NCI-H2196 treated with DMSO at 0.1 percent for 48 hours (cell line): ENCODE measurements around the gene SHCBP1.
"Not testable (repeated sequence)": the region's sequence is repeated elsewhere in the genome, so short reads cannot be mapped to it uniquely, and the experiment has no call there.

Experiments
- DNase-seq: peaks from one replicate; lab custom pipeline; 2025; ENCODE audit not compliant: unreplicated experiment; lab: John Stamatoyannopoulos, UW

SHCBP1 gene

GRCh38 chr16:46618516-46618915, 2.7 kb downstream of the SHCBP1 start:
- no peak for DNase-seq

GRCh38 chr16:46614006-46614405, 7.2 kb downstream of the SHCBP1 start:
- no peak for DNase-seq

DNA sequence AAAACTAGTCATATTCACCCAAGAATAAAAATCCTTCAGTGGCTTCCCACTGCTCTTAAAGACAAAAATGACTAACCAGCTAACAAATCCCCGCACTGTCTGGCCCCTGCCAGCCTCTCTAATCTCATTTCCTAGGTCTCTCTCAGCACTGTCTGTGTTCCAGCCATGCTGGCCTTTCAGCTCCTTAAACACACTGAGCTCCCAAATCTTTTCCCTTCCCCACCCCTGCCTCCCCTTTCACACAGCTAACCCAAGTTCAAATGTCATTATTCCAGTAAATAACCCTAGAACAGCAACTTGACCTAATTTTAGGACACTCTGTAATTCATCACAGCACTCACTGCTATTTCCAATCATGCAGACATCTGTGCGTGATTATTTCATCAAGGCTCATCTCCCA, 7.8 kb downstream of the SHCBP1 start:
- DNase-seq = no peak

- DNase-seq = no peak
Observed at GRCh38 chr16:46612121-46612520, 9.1 kb downstream of the SHCBP1 start.

GRCh38 chr16:46607529-46607928, 13.7 kb downstream of the SHCBP1 start:
- peak; percentile 3 for DNase-seq

DNA sequence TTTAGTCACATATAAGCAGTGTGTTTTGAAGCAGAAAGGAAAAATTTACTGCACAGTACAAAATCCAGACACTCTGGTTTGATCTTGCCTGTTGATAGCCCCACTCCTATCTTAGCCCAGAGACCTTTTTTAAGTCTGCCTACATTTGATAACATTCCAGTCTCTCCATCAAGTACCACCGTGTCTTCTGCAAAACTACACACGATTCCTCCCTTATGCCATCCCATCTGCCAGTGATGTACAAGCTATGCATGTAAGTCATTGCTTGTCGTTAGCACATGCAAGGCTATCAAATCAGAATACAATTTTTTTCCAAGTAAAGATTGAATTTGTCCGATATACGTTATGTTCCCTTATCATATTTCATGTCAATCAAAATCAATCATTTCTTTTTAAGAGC, 14.9 kb downstream of the SHCBP1 start:
- no peak for DNase-seq

DNA sequence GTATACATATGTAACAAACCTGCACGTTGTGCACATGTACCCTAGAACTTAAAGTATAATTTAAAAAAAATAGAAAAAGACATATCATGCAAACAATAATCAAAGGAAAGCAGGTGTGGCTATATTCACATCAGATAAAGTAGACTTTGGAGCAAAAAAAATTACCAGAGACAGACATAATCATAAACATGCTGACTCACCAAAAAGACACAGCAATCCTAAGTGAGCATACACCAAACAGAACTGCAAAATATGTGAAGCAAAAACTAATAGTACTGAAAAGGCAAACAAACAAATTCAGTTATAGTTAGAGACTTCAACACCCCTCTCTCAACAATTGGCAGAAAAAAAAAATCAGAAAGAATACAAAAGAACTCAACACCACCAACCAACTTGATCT, 29.9 kb downstream of the SHCBP1 start:
- DNase-seq = no peak

DNA sequence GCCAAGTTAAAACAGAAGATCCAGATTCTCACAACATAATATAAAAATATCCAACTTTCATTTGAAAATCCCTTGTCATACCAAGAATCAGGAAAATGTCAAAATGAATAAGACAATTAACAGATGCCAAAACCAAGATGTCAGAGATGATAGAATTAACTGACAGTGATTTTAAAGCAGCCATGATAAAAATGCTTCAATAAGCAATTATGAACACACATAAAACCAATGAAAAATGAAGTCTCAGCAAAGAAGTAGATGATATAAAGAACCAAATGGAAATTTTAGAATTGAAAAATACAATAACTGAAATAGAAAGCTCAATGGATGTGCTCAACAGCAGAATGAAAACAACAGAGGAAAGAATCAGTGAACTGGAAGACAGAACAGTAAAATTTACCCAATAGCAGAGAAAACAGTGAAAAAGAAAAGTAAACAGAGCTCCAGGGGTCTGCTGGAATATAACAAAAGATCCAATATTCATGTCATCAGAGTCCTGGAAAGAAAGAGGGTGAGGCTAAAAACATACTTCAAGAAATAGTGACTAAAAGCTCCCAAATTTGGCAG, 35.1 kb downstream of the SHCBP1 start:
- DNase-seq = no peak

GRCh38 chr16:46583036-46583435, 38.1 kb downstream of the SHCBP1 start:
- no peak for DNase-seq

DNA sequence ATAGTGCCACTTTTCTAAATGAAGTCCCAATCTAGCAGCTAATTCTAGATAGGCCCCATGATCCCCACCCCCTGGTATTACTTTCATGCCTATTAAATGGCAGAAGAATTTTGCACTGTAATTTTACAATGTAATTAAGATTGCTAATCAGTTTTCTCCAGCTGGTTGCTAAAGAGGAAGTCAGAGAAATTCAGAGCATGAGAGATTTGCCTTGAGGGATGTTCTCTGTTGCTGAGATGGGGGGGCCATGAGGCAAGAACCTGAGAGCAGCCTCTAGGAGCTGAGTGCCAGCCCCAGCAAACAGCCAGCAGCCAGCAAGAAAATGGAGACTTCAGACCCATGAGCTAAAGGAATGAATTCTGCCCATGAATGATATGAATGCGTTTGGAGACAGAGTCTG, 38.9 kb downstream of the SHCBP1 start:
- no peak for DNase-seq

GRCh38 chr16:46577988-46578579, 43.1 kb downstream of the SHCBP1 start:
- DNase-seq = no peak

- DNase-seq = no peak
Observed at GRCh38 chr16:46573834-46574159, 47.4 kb downstream of the SHCBP1 start.

DNA sequence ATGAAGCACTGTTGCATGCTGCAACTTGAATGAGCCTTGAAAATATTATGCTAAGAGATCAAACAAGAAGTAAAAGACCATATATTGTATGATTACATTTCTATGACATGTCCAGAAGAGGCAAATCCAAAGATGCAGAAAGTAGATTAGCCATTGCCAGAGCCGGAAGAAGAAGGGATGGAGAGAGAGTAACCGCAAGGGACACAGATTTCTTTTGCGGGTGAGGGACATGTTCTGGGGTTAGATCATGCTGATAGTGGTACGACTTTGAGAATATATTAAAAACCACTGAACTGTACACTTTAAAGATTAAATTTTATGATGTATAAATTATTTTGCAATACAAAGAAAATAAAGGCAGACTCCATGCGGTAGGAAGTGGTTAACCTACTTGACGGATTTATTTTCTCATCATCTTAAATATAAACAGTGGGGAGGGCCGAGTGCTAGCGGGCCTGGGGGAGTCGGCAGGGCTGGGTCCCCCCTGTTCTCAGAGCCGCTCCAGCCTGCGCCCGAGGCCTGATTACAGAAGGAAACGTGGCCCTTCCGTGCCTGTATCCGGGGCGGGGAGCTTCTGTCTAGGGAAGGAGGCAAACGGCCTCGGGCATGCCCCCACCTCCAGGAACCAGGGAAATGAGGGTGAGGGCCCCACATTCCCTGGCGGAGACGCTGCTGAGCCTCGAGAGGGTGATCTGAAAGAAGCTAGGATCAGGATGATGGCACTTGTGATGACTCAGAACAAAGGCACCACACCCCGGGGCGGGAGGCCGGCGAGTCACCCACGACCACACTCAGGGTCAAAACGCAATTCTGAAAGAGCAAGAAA, 48.0 kb downstream of the SHCBP1 start:
- DNase-seq = no peak

DNA sequence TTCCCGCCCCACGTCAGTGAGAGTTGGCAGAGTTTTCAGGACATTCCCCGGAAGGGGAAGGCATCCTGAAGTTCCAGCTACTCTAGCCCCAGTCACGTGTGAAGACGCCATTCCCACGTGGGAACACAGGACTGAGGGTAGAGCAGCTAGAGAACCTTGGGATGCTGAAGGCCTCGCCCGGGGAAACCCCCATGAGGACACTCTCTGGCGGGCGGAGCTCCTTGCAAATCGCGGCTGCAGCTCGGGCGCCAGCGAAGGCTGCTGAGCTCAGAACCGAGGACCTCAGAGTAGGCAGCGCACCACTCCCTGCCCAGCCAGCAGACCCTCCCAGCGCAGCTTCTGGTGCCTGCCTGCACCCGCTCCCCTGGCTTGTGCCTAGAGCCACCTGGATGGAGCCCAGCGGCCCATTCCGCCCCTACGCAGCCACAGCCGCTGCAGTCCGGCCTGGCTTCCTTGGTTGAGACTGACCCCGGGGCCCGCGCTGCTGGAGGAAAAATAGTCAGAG, 51.9 kb downstream of the SHCBP1 start:
- DNase-seq = no peak

DNA sequence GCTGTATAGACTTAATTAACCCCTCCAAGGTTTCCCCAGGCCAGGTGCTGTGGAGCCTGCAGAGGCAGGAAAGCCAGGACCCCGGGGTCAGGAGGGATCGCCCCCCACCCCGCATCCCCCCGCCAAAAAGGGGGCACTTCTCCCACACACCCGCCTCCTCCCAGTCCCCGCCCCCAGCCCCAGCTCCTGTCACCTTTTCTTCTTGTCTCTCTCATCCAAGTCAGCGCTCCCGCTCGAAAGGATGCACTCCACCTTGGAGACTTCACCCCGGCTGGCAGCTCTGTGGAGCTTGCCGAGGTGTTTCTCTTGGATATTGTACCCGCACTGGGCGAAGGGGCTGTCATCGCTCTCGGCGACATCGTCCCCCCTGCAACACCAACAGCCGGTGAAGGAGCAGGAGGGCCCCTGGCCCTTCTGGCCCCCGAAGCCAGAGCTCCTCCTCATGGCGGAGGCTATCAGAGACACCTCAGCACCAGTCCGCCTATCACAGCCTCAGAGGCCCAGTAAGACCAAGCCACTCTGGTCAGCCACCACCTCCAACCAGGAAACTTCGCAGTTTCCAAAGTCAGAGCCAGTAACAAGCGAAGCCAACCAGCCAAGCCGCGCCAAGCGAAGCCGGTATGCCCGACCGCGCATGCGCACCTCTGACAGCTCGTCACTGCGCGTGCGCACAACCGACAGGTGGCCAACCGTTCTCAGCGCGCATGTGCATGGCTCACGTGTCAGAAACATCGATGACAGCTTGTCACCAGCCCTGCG, 52.5 kb downstream of the SHCBP1 start:
- no peak for DNase-seq

GRCh38 chr16:46562979-46563378, 58.2 kb downstream of the SHCBP1 start:
- no peak for DNase-seq

DNA sequence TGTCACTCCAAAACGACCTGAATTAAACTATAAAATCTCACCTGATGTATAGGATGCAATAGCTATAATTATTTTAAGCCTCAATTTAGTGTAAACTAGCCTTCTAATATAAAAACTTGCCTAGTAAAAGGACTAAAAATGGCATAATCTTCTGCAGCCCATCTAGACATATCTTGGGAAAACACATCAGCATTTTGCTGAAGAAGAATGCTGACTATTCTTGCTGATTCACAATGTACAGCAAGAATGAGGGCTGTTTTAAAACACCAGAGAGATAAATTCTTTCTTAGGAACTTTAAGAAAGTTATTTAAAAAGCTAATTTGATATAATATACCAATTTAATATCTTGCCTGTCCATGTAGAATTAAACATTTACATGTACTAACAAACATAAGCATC, 63.2 kb downstream of the SHCBP1 start:
- no peak for DNase-seq

- DNase-seq = no peak
Observed at GRCh38 chr16:46555951-46556350, 65.2 kb downstream of the SHCBP1 start.

GRCh38 chr16:46554435-46554834, 66.7 kb downstream of the SHCBP1 start:
- DNase-seq = not testable (repeated sequence)

- DNase-seq = no peak
Observed at GRCh38 chr16:46549477-46549876, 71.7 kb downstream of the SHCBP1 start.
